Gastrocnemius medialis (tissue), 4 donors: ENCODE data around the gene CEACAM5.

Experiments used
- POLR2A ChIP-seq, 2 donors: fragments of 450-650 bp; IDR thresholded peaks; one replicate each; pipeline ENCODE4 v1.6.1; 2017; ENCODE audit warnings: antibody characterized with exemption in 2 of 2, mild to moderate bottlenecking in 2 of 2, moderate library complexity in 2 of 2
- TF ChIP-seq, protein P1 (sequence below), 5 experiments: fragments of 450-650 bp in 3 of 5; fragments of 200-600 bp in 2 of 5; sonication (generic) in 2 of 5; IDR thresholded peaks in 4 of 5; conservative IDR thresholded peaks in 1 of 5; 1 replicate in 4 of 5; 2 replicates in 1 of 5; pipeline ENCODE4 v1.5.1; 2016 to 2019; ENCODE audit warnings: antibody characterized with exemption in 5 of 5, mild to moderate bottlenecking in 3 of 5, moderate library complexity in 3 of 5

DNA sequence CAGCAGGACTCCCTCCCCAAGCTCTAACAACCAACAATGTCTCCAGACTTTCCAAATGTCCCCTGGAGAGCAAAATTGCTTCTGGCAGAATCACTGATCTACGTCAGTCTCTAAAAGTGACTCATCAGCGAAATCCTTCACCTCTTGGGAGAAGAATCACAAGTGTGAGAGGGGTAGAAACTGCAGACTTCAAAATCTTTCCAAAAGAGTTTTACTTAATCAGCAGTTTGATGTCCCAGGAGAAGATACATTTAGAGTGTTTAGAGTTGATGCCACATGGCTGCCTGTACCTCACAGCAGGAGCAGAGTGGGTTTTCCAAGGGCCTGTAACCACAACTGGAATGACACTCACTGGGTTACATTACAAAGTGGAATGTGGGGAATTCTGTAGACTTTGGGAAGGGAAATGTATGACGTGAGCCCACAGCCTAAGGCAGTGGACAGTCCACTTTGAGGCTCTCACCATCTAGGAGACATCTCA, 6.2 kb upstream of the CEACAM5 start:
- TF ChIP-seq, protein P1, sequence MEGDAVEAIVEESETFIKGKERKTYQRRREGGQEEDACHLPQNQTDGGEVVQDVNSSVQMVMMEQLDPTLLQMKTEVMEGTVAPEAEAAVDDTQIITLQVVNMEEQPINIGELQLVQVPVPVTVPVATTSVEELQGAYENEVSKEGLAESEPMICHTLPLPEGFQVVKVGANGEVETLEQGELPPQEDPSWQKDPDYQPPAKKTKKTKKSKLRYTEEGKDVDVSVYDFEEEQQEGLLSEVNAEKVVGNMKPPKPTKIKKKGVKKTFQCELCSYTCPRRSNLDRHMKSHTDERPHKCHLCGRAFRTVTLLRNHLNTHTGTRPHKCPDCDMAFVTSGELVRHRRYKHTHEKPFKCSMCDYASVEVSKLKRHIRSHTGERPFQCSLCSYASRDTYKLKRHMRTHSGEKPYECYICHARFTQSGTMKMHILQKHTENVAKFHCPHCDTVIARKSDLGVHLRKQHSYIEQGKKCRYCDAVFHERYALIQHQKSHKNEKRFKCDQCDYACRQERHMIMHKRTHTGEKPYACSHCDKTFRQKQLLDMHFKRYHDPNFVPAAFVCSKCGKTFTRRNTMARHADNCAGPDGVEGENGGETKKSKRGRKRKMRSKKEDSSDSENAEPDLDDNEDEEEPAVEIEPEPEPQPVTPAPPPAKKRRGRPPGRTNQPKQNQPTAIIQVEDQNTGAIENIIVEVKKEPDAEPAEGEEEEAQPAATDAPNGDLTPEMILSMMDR (IDR thresholded peaks at IDR 0.05 in 4 of 5, conservative IDR thresholded peaks at IDR 0.05 in 1 of 5) = no peak
- no peak for TF ChIP-seq POLR2A (IDR thresholded peaks at IDR 0.05)
